ENCODE measurements around the gene CGNL1.

The CGNL1 gene

GRCh38 chr15:57595011-57595866 is 218.9 kb downstream of the CGNL1 start:
- TF ChIP-seq CTCF (IDR thresholded peaks at IDR 0.05; ENCODE audit: insufficient read depth, missing control alignments), result no peak
- DNase-seq (ENCODE audit: insufficient read length, low spot score) (no peak), FAIRE-seq (no peak)

- FAIRE-seq, result no peak
Observed at GRCh38 chr15:57596301-57596855, 220.1 kb downstream of the CGNL1 start.

GRCh38 chr15:57596978-57597377 is 220.7 kb downstream of the CGNL1 start:
- FAIRE-seq, result no peak
- no peak for TF ChIP-seq CTCF (IDR thresholded peaks at IDR 0.05; ENCODE audit: insufficient read depth, missing control alignments)
- no peak for DNase-seq (ENCODE audit: insufficient read length, low spot score)

More at GRCh38 chr15:57596301-57596855, 220.1 kb downstream of the CGNL1 start:
- no peak for TF ChIP-seq CTCF (IDR thresholded peaks at IDR 0.05; ENCODE audit: insufficient read depth, missing control alignments)
- DNase-seq (ENCODE audit: insufficient read length, low spot score), result no peak

- FAIRE-seq (no peak), DNase-seq (ENCODE audit: insufficient read length, low spot score) (no peak)
- TF ChIP-seq CTCF (IDR thresholded peaks at IDR 0.05; ENCODE audit: insufficient read depth, missing control alignments), result no peak
Observed at GRCh38 chr15:57597431-57597830, 221.1 kb downstream of the CGNL1 start.

- FAIRE-seq, result no peak
- no peak for DNase-seq (ENCODE audit: insufficient read length, low spot score)
- no peak for TF ChIP-seq CTCF (IDR thresholded peaks at IDR 0.05; ENCODE audit: insufficient read depth, missing control alignments)
Observed at GRCh38 chr15:57598346-57598745, 222.0 kb downstream of the CGNL1 start.

- FAIRE-seq (no peak), DNase-seq (ENCODE audit: insufficient read length, low spot score) (no peak)
- no peak for TF ChIP-seq CTCF (IDR thresholded peaks at IDR 0.05; ENCODE audit: insufficient read depth, missing control alignments)
Observed at GRCh38 chr15:57599296-57599810, 223.0 kb downstream of the CGNL1 start.

GRCh38 chr15:57600197-57600596 is 223.9 kb downstream of the CGNL1 start:
- no peak for DNase-seq (ENCODE audit: insufficient read length, low spot score)
- FAIRE-seq, result no peak
- TF ChIP-seq CTCF (IDR thresholded peaks at IDR 0.05; ENCODE audit: insufficient read depth, missing control alignments), result no peak
